Endothelial cell of umbilical vein (primary cell): ENCODE results near the gene ATP5MK.

Experiments
- CTCF ChIP-seq, 2 donors: IDR thresholded peaks; 1 replicate in 1 of 2; 2 replicates in 1 of 2; pipeline ENCODE4 v1.5.1; 2011; ENCODE audit warnings: low read length in 2 of 2, mild to moderate bottlenecking in 2 of 2, moderate library complexity in 2 of 2, control low read depth in 1 of 2, inconsistent platforms in 1 of 2, low read depth in 1 of 2; ENCODE audit not compliant: insufficient read depth in 1 of 2; ENCODE audit errors: extremely low read depth in 1 of 2
- EZH2 ChIP-seq: IDR thresholded peaks from 2 replicates; pipeline ENCODE4 v1.6.1; 2012; ENCODE audit warnings: borderline replicate concordance, low read depth, mild to moderate bottlenecking, moderate library complexity, low read length, inconsistent platforms; ENCODE audit not compliant: severe bottlenecking
- GATA2 ChIP-seq: IDR thresholded peaks from 2 replicates; pipeline ENCODE4 v1.7.0; 2011; ENCODE audit warnings: low read depth, mild to moderate bottlenecking, moderate library complexity, mixed read lengths, low read length; ENCODE audit not compliant: insufficient read length, insufficient read depth
- JUN ChIP-seq: IDR thresholded peaks from 2 replicates; pipeline ENCODE4 v1.6.1; 2011; ENCODE audit warnings: borderline replicate concordance, low read depth; ENCODE audit not compliant: insufficient read length, insufficient read depth
- MYC ChIP-seq: IDR thresholded peaks from one replicate; pipeline ENCODE4 v1.6.1; 2011; ENCODE audit warnings: mild to moderate bottlenecking, low read depth, low read length
- POLR2A ChIP-seq: IDR thresholded peaks from 2 replicates; pipeline ENCODE4 v1.6.1; 2012; ENCODE audit warnings: low read depth, mild to moderate bottlenecking, control low read depth, low read length
- POLR2AphosphoS5 ChIP-seq: IDR thresholded peaks from 2 replicates; pipeline ENCODE4 v1.6.1; 2012; ENCODE audit warnings: low read depth, mild to moderate bottlenecking, control low read depth, low read length, moderate library complexity; ENCODE audit not compliant: insufficient read depth
- TF ChIP-seq, protein P1 (sequence below): IDR thresholded peaks from 2 replicates; pipeline ENCODE4 v1.6.1; 2011; ENCODE audit not compliant: insufficient read depth, insufficient read length

DNA sequence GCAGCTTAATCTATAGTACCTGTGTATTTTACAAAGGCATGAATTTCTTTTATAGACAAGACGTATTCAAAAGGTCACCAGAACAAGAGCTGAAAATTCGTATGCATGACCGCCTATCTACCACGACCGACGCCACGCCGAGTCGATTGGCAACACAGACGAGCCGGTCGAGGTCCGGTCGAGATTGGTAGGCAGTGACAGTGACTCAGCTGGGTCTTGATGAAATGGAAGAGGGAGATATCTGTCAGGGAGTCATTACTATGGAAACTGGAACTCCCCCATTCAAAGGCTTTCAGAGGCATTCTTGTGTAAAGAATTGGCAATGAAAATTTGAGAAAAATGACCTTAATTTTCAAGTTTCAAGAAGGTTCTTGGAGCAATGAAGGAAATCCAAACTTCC lies 2.1 kb downstream of the ATP5MK start:
- no peak for TF ChIP-seq CTCF (IDR thresholded peaks at IDR 0.05; ENCODE audit: extremely low read depth in 1 of 2, insufficient read depth in 1 of 2, low read depth in 1 of 2, low read length in 2 of 2)
- TF ChIP-seq EZH2, result no peak
- no peak for TF ChIP-seq POLR2A
- TF ChIP-seq, protein P1, sequence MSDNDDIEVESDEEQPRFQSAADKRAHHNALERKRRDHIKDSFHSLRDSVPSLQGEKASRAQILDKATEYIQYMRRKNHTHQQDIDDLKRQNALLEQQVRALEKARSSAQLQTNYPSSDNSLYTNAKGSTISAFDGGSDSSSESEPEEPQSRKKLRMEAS, result no peak
- no peak for TF ChIP-seq MYC
- no peak for TF ChIP-seq POLR2AphosphoS5
- no peak for TF ChIP-seq GATA2
- no peak for TF ChIP-seq JUN
